Stimulated activated CD4-positive, alpha-beta T cell treated with anti-CD3 and anti-CD28 coated beads, Interleukin-15, amount 100 ng/mL, for 1 hour (primary cell): ENCODE results near the gene XRCC6.
A peak's percentile ranks its signal among the peaks of the same experiment; 100 is the strongest.
"Not testable (repeated sequence)": the region's sequence is repeated elsewhere in the genome, so short reads cannot be mapped to it uniquely, and the experiment has no call there.

Experiments used
- DNase-seq, 2 donors: peaks; one replicate each; pipeline ENCODE4 v3.0.0-alpha.2; 2020; ENCODE audit warnings: low read depth in 1 of 2, low spot score in 1 of 2

Gene XRCC6

GRCh38 chr22:41621099-41621910 is at the start of gene XRCC6:
Gene XRCC6, plus strand, starts transcription at chr22:41621295. Its CDS starts 710 bp downstream, at chr22:41622005.
- DNase-seq: peak; percentile 99 to 100

- no peak for DNase-seq
Observed at GRCh38 chr22:41571786-41572185, 49.3 kb upstream of the XRCC6 start.

- DNase-seq: not testable (repeated sequence)
Observed at GRCh38 chr22:41572305-41572704, 48.8 kb upstream of the XRCC6 start.

- DNase-seq: no peak
Observed at GRCh38 chr22:41573677-41574076, 47.4 kb upstream of the XRCC6 start.

- no peak for DNase-seq
Observed at GRCh38 chr22:41574847-41575381, 46.2 kb upstream of the XRCC6 start.

GRCh38 chr22:41575533-41575932 is 45.6 kb upstream of the XRCC6 start:
- DNase-seq: no peak

- no peak for DNase-seq
Observed at GRCh38 chr22:41576877-41577276, 44.2 kb upstream of the XRCC6 start.

- DNase-seq: no peak
Observed at GRCh38 chr22:41578114-41578513, 43.0 kb upstream of the XRCC6 start.

- DNase-seq: no peak
Observed at GRCh38 chr22:41578818-41579217, 42.3 kb upstream of the XRCC6 start.

- DNase-seq: no peak
Observed at GRCh38 chr22:41579297-41579996, 41.6 kb upstream of the XRCC6 start.

- DNase-seq: no peak
Observed at GRCh38 chr22:41579997-41580355, 41.1 kb upstream of the XRCC6 start.

GRCh38 chr22:41582694-41583093 is 38.4 kb upstream of the XRCC6 start:
- DNase-seq: no peak

- no peak for DNase-seq
Observed at GRCh38 chr22:41584881-41585280, 36.2 kb upstream of the XRCC6 start.

GRCh38 chr22:41585898-41586297 is 35.2 kb upstream of the XRCC6 start:
- DNase-seq: no peak

- DNase-seq: no peak
Observed at GRCh38 chr22:41587347-41587723, 33.8 kb upstream of the XRCC6 start.

- peak; percentile 100 for DNase-seq
Observed at GRCh38 chr22:41589391-41590241, 31.5 kb upstream of the XRCC6 start, which contains the start of gene PMM1. Gene PMM1, minus strand, starts transcription at chr22:41589840. Its CDS starts 35 bp downstream, at chr22:41589805.

GRCh38 chr22:41593336-41593960 is 27.6 kb upstream of the XRCC6 start:
- DNase-seq: not testable (repeated sequence)

GRCh38 chr22:41595703-41596102 is 25.4 kb upstream of the XRCC6 start:
- no peak for DNase-seq

- peak in 1 of 2 donors; percentile 19 for DNase-seq
Observed at GRCh38 chr22:41596776-41597634, 24.1 kb upstream of the XRCC6 start.

GRCh38 chr22:41597635-41597953 is 23.5 kb upstream of the XRCC6 start:
- no peak for DNase-seq
